ENCODE results near the gene ASPM. TPM values are rescaled to one million over a fixed set of nuclear protein-coding genes. Genes with fewer than 3 reads are reported as not detected.

Gene ASPM
- total and polyA plus RNA-seq, 2 donors (not counting 1 experiment from before 2014, with no cell fraction given) = 0.13 to 0.27 TPM

DNA sequence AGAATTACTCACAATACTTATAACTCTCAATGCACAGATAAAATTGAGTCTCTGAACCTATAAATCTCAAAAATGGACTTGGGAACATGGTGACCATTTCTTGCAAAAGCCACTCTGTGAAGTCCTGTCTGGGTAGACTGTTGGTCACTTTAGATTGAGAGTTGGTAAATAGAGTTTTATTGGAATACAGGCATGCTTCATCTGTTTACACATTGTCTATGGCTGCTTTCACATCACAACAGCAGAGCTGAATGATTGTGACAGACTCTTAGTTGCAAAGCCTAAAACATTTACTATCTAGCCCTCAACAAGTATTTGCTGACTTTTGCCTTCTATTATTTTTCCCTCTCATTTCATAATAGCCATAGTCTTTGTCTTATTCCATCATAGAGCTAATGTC lies 24.1 kb upstream of the ASPM start:
- no peaks in the 10 kb centered on the region for H3K79me2 ChIP-seq (ENCODE audit: control insufficient read depth, insufficient read depth, low read length)
- CTCF ChIA-PET = interaction anchor here (1.1 to 1.4 kb wide), 2 partner anchors 10 to 12 kb away, joined by 3 read pairs; no protein-coding TSS in a partner anchor

DNA sequence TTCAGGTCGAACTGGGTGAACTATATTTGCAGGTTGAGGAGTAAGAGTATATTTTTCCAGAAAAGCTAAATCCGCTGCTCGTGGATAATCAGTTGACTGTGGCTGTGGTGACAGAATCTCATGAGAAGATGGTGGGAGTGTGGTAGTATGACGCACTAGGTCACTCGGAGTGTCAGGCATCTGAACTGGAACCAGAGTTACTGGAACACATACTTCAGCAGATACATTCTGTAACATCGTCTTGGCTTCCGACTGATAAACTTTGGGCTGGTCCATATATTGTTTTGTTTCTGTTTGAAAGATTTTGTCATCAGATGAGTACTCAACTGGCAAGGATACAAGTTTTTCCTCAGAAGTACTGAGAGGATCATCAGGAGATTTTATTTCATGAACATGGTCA lies 13.0 kb upstream of the ASPM start:
- no peaks in the 10 kb centered on the region for H3K4me1 Mint-ChIP-seq
- no peak for DNase-seq
- Histone ChIP-seq H3K27me3 (replicated peaks in 1 of 4; ENCODE audit: control extremely low read depth in 1 of 4, control insufficient read depth in 3 of 4, insufficient read depth in 4 of 4, low read length in 3 of 4) (no peaks in the 10 kb centered on the region), H3K9ac (ENCODE audit: low read length) (no peak overlapping the region), H3K27ac (ENCODE audit: low read length in 2 of 2) (no peak overlapping the region), H2AFZ (ENCODE audit: insufficient read depth, low read depth, low read length, poor library complexity, severe bottlenecking) (no peak overlapping the region), H3K36me3 (replicated peaks in 1 of 2; ENCODE audit: control extremely low read depth in 1 of 2, control insufficient read depth in 1 of 2, extremely low read depth in 1 of 2, insufficient read depth in 2 of 2, low read length in 1 of 2) (peaks cover 9 to 22% of the 10 kb centered on the region in 2 experiments), H3K4me2 (replicated peaks; ENCODE audit: low read depth, low read length, poor library complexity, severe bottlenecking) (no peak overlapping the region), H3K79me2 (ENCODE audit: control insufficient read depth, insufficient read depth, low read length) (no peaks in the 10 kb centered on the region), H3K9me3 (ENCODE audit: control extremely low read depth in 1 of 3, control insufficient read depth in 2 of 3, insufficient read depth in 1 of 3, low read length in 2 of 3) (no peaks in the 10 kb centered on the region), H4K20me1 (ENCODE audit: control insufficient read depth, insufficient read depth, low read length, poor library complexity, severe bottlenecking) (no peaks in the 10 kb centered on the region), H3K4me3 (ENCODE audit: control extremely low read depth in 1 of 5, extremely low read depth in 1 of 5, insufficient read depth in 1 of 5, low read depth in 2 of 5, low read length in 4 of 5) (no peak overlapping the region), H3K4me1 (ENCODE audit: control insufficient read depth in 2 of 2, insufficient read depth in 2 of 2, low read length in 2 of 2) (no peaks in the 10 kb centered on the region)
- intact Hi-C loops (cut with micrococcal nuclease) = no loop called here
- ChIA-PET CTCF (no interaction called here), POLR2A (no interaction called here)
- H3K4me3 Mint-ChIP-seq = no peak overlapping the region
- H3K9me3 Mint-ChIP-seq (ENCODE audit: insufficient read depth) = no peaks in the 10 kb centered on the region
- 100% methylated on average over 5 of the region's 7 CpGs for WGBS (ENCODE audit: insufficient coverage)
- ATAC-seq (ENCODE audit: low read depth) = no peak
- TF ChIP-seq, protein P1, sequence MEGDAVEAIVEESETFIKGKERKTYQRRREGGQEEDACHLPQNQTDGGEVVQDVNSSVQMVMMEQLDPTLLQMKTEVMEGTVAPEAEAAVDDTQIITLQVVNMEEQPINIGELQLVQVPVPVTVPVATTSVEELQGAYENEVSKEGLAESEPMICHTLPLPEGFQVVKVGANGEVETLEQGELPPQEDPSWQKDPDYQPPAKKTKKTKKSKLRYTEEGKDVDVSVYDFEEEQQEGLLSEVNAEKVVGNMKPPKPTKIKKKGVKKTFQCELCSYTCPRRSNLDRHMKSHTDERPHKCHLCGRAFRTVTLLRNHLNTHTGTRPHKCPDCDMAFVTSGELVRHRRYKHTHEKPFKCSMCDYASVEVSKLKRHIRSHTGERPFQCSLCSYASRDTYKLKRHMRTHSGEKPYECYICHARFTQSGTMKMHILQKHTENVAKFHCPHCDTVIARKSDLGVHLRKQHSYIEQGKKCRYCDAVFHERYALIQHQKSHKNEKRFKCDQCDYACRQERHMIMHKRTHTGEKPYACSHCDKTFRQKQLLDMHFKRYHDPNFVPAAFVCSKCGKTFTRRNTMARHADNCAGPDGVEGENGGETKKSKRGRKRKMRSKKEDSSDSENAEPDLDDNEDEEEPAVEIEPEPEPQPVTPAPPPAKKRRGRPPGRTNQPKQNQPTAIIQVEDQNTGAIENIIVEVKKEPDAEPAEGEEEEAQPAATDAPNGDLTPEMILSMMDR (IDR thresholded peaks at IDR 0.05) = no peak
- TF ChIP-seq EZH2 (IDR thresholded peaks at IDR 0.05; ENCODE audit: borderline replicate concordance, insufficient read depth, low read depth, low read length, poor library complexity, severe bottlenecking) = no peak
- H3K27me3 Mint-ChIP-seq = no peaks in the 10 kb centered on the region
- no peak overlapping the region for H3K27ac Mint-ChIP-seq

More for the DNA sequence above, 24.1 kb upstream of the ASPM start:
- Histone ChIP-seq H3K4me3 (ENCODE audit: control extremely low read depth in 1 of 5, extremely low read depth in 1 of 5, insufficient read depth in 1 of 5, low read depth in 2 of 5, low read length in 4 of 5) (no peak overlapping the region), H3K27ac (ENCODE audit: low read length in 2 of 2) (no peak overlapping the region), H3K36me3 (replicated peaks in 1 of 2; ENCODE audit: control extremely low read depth in 1 of 2, control insufficient read depth in 1 of 2, extremely low read depth in 1 of 2, insufficient read depth in 2 of 2, low read length in 1 of 2) (peaks cover 12 to 34% of the 10 kb centered on the region in 2 experiments), H3K4me2 (replicated peaks; ENCODE audit: low read depth, low read length, poor library complexity, severe bottlenecking) (no peak overlapping the region), H3K27me3 (replicated peaks in 1 of 4; ENCODE audit: control extremely low read depth in 1 of 4, control insufficient read depth in 3 of 4, insufficient read depth in 4 of 4, low read length in 3 of 4) (no peaks in the 10 kb centered on the region), H3K9me3 (ENCODE audit: control extremely low read depth in 1 of 3, control insufficient read depth in 2 of 3, insufficient read depth in 1 of 3, low read length in 2 of 3) (no peaks in the 10 kb centered on the region), H2AFZ (ENCODE audit: insufficient read depth, low read depth, low read length, poor library complexity, severe bottlenecking) (no peak overlapping the region), H4K20me1 (ENCODE audit: control insufficient read depth, insufficient read depth, low read length, poor library complexity, severe bottlenecking) (no peaks in the 10 kb centered on the region), H3K9ac (ENCODE audit: low read length) (no peak overlapping the region), H3K4me1 (ENCODE audit: control insufficient read depth in 2 of 2, insufficient read depth in 2 of 2, low read length in 2 of 2) (no peaks in the 10 kb centered on the region)
- Mint-ChIP-seq H3K9me3 (ENCODE audit: insufficient read depth) (no peaks in the 10 kb centered on the region), H3K27me3 (no peaks in the 10 kb centered on the region), H3K27ac (no peak overlapping the region), H3K4me1 (no peaks in the 10 kb centered on the region), H3K4me3 (no peak overlapping the region)
- DNase-seq (no peak), ATAC-seq (ENCODE audit: low read depth) (no peak)
- POLR2A ChIA-PET = no interaction called here
- TF ChIP-seq, protein P1 (IDR thresholded peaks at IDR 0.05) = no peak
- no peak for TF ChIP-seq EZH2 (IDR thresholded peaks at IDR 0.05; ENCODE audit: borderline replicate concordance, insufficient read depth, low read depth, low read length, poor library complexity, severe bottlenecking)
- intact Hi-C loops (cut with micrococcal nuclease) = loop anchor here (10.0 kb wide), 1 partner anchor 1564 kb away; no protein-coding TSS in a partner anchor

Measured in B cell (primary cell).